ENCODE results near the gene RANBP17. TPM values are rescaled to one million over a fixed set of nuclear protein-coding genes. Genes with fewer than 3 reads are reported as not detected.

Gene RANBP17
- total RNA-seq, 2 experiments from 2014 or later = not detected

GRCh38 chr5:171102877-171103610, 241.2 kb downstream of the RANBP17 start:
- no peaks in the 10 kb centered on the region for H3K27me3 Mint-ChIP-seq
- no peaks in the 10 kb centered on the region for H3K9me3 Mint-ChIP-seq (ENCODE audit: low read depth)
- CTCF ChIA-PET = no interaction called here

GRCh38 chr5:171107669-171108068, 245.9 kb downstream of the RANBP17 start:
- CTCF ChIA-PET = no interaction called here
- ATAC-seq (no peak), DNase-seq (no peak)
- Mint-ChIP-seq H3K27ac (no peak overlapping the region), H3K27me3 (no peaks in the 10 kb centered on the region), H3K9me3 (ENCODE audit: low read depth) (no peaks in the 10 kb centered on the region), H3K4me3 (no peak overlapping the region), H3K4me1 (no peaks in the 10 kb centered on the region), H3K36me3 (no peaks in the 10 kb centered on the region)

More at GRCh38 chr5:171102877-171103610, 241.2 kb downstream of the RANBP17 start:
- DNase-seq (no peak), ATAC-seq (no peak)
- H3K27ac Mint-ChIP-seq = no peak overlapping the region
- no peak overlapping the region for H3K4me3 Mint-ChIP-seq
- H3K4me1 Mint-ChIP-seq = no peaks in the 10 kb centered on the region
- no peaks in the 10 kb centered on the region for H3K36me3 Mint-ChIP-seq

GRCh38 chr5:171115519-171115918, 253.7 kb downstream of the RANBP17 start:
- no peak overlapping the region for H3K4me3 Mint-ChIP-seq
- DNase-seq (no peak), ATAC-seq (no peak)
- no peaks in the 10 kb centered on the region for H3K27me3 Mint-ChIP-seq
- H3K27ac Mint-ChIP-seq = no peak overlapping the region
- no peaks in the 10 kb centered on the region for H3K4me1 Mint-ChIP-seq
- CTCF ChIA-PET = no interaction called here
- H3K9me3 Mint-ChIP-seq (ENCODE audit: low read depth) = no peaks in the 10 kb centered on the region
- H3K36me3 Mint-ChIP-seq = no peaks in the 10 kb centered on the region

GRCh38 chr5:171116719-171117118, 254.9 kb downstream of the RANBP17 start:
- ATAC-seq = no peak
- no peak overlapping the region for H3K4me3 Mint-ChIP-seq

GRCh38 chr5:171120986-171121622, 259.3 kb downstream of the RANBP17 start:
- ATAC-seq (no peak), DNase-seq (no peak)
- Mint-ChIP-seq H3K27ac (no peak overlapping the region), H3K4me3 (no peak overlapping the region), H3K36me3 (no peaks in the 10 kb centered on the region), H3K27me3 (peaks cover 3% of the 10 kb centered on the region), H3K4me1 (no peaks in the 10 kb centered on the region), H3K9me3 (ENCODE audit: low read depth) (peaks cover 2% of the 10 kb centered on the region)
- CTCF ChIA-PET = no interaction called here

More at GRCh38 chr5:171116719-171117118, 254.9 kb downstream of the RANBP17 start:
- no peaks in the 10 kb centered on the region for H3K36me3 Mint-ChIP-seq
- H3K4me1 Mint-ChIP-seq = no peaks in the 10 kb centered on the region
- DNase-seq = no peak
- CTCF ChIA-PET = no interaction called here
- no peak overlapping the region for H3K27ac Mint-ChIP-seq
- no peaks in the 10 kb centered on the region for H3K9me3 Mint-ChIP-seq (ENCODE audit: low read depth)
- no peaks in the 10 kb centered on the region for H3K27me3 Mint-ChIP-seq

- CTCF ChIA-PET = no interaction called here
- Mint-ChIP-seq H3K27me3 (peaks cover 3% of the 10 kb centered on the region), H3K4me1 (no peaks in the 10 kb centered on the region), H3K4me3 (no peak overlapping the region), H3K36me3 (no peaks in the 10 kb centered on the region), H3K9me3 (ENCODE audit: low read depth) (peaks cover 2% of the 10 kb centered on the region), H3K27ac (no peak overlapping the region)
- no peak for ATAC-seq
- no peak for DNase-seq
Measured at GRCh38 chr5:171121638-171122037, 259.8 kb downstream of the RANBP17 start.

GRCh38 chr5:171122372-171122771, 260.6 kb downstream of the RANBP17 start:
- H3K4me1 Mint-ChIP-seq = no peaks in the 10 kb centered on the region
- DNase-seq (no peak), ATAC-seq (no peak)
- no peak overlapping the region for H3K27ac Mint-ChIP-seq
- H3K9me3 Mint-ChIP-seq (ENCODE audit: low read depth) = peaks cover 2% of the 10 kb centered on the region
- H3K27me3 Mint-ChIP-seq = peaks cover 3% of the 10 kb centered on the region
- CTCF ChIA-PET = interaction anchor here (1.1 kb wide), 1 partner anchor 9 kb away, joined by 3 read pairs; no protein-coding TSS in a partner anchor
- H3K36me3 Mint-ChIP-seq = no peaks in the 10 kb centered on the region
- H3K4me3 Mint-ChIP-seq = no peak overlapping the region

- Mint-ChIP-seq H3K36me3 (no peaks in the 10 kb centered on the region), H3K9me3 (ENCODE audit: low read depth) (peaks cover 2% of the 10 kb centered on the region), H3K27ac (no peak overlapping the region), H3K27me3 (peaks cover 3% of the 10 kb centered on the region), H3K4me1 (no peaks in the 10 kb centered on the region), H3K4me3 (no peak overlapping the region)
- DNase-seq = no peak
- CTCF ChIA-PET = interaction anchor here (1.1 kb wide), 1 partner anchor 10 kb away, joined by 3 read pairs; no protein-coding TSS in a partner anchor
- no peak for ATAC-seq
Measured at GRCh38 chr5:171123417-171123816, 261.6 kb downstream of the RANBP17 start.

GRCh38 chr5:171127314-171127713, 265.5 kb downstream of the RANBP17 start:
- Mint-ChIP-seq H3K27ac (no peak overlapping the region), H3K4me3 (no peak overlapping the region), H3K9me3 (ENCODE audit: low read depth) (peaks cover 2% of the 10 kb centered on the region), H3K4me1 (no peaks in the 10 kb centered on the region), H3K27me3 (peaks cover 3% of the 10 kb centered on the region), H3K36me3 (no peaks in the 10 kb centered on the region)
- no peak for DNase-seq
- no peak for ATAC-seq
- CTCF ChIA-PET = no interaction called here

GRCh38 chr5:171128136-171128535, 266.3 kb downstream of the RANBP17 start:
- Mint-ChIP-seq H3K36me3 (no peaks in the 10 kb centered on the region), H3K4me1 (no peaks in the 10 kb centered on the region), H3K27me3 (peaks cover 3% of the 10 kb centered on the region), H3K27ac (no peak overlapping the region), H3K9me3 (ENCODE audit: low read depth) (peaks cover 2% of the 10 kb centered on the region), H3K4me3 (no peak overlapping the region)
- DNase-seq (no peak), ATAC-seq (no peak)
- CTCF ChIA-PET = no interaction called here

GRCh38 chr5:171129308-171129707, 267.5 kb downstream of the RANBP17 start:
- no peak for ATAC-seq
- Mint-ChIP-seq H3K4me1 (no peaks in the 10 kb centered on the region), H3K4me3 (no peak overlapping the region), H3K27me3 (peaks cover 3% of the 10 kb centered on the region), H3K9me3 (ENCODE audit: low read depth) (peaks cover 2% of the 10 kb centered on the region), H3K36me3 (no peaks in the 10 kb centered on the region), H3K27ac (no peak overlapping the region)
- CTCF ChIA-PET = no interaction called here
- no peak for DNase-seq

- no peak for DNase-seq
- Mint-ChIP-seq H3K27me3 (no peaks in the 10 kb centered on the region), H3K4me1 (no peaks in the 10 kb centered on the region), H3K4me3 (no peak overlapping the region), H3K36me3 (no peaks in the 10 kb centered on the region), H3K9me3 (ENCODE audit: low read depth) (no peaks in the 10 kb centered on the region), H3K27ac (no peak overlapping the region)
- CTCF ChIA-PET = interaction anchor here (1.4 kb wide), 1 partner anchor 38 kb away, joined by 3 read pairs; no protein-coding TSS in a partner anchor
- no peak for ATAC-seq
Measured at GRCh38 chr5:171131497-171131896, 269.7 kb downstream of the RANBP17 start.

- DNase-seq = no peak
- Mint-ChIP-seq H3K4me1 (no peaks in the 10 kb centered on the region), H3K27me3 (no peaks in the 10 kb centered on the region), H3K9me3 (ENCODE audit: low read depth) (no peaks in the 10 kb centered on the region), H3K36me3 (no peaks in the 10 kb centered on the region), H3K4me3 (no peak overlapping the region), H3K27ac (no peak overlapping the region)
- ATAC-seq = no peak
- CTCF ChIA-PET = no interaction called here
Measured at GRCh38 chr5:171137768-171138525, 276.1 kb downstream of the RANBP17 start.
